ENCODE data around the gene DNAJA4. TPM values are rescaled to one million over a fixed set of nuclear protein-coding genes. Genes with fewer than 3 reads are reported as not detected.

Gene DNAJA4
- total RNA-seq, 1 donor from 2014 or later: 11.6 TPM

DNA sequence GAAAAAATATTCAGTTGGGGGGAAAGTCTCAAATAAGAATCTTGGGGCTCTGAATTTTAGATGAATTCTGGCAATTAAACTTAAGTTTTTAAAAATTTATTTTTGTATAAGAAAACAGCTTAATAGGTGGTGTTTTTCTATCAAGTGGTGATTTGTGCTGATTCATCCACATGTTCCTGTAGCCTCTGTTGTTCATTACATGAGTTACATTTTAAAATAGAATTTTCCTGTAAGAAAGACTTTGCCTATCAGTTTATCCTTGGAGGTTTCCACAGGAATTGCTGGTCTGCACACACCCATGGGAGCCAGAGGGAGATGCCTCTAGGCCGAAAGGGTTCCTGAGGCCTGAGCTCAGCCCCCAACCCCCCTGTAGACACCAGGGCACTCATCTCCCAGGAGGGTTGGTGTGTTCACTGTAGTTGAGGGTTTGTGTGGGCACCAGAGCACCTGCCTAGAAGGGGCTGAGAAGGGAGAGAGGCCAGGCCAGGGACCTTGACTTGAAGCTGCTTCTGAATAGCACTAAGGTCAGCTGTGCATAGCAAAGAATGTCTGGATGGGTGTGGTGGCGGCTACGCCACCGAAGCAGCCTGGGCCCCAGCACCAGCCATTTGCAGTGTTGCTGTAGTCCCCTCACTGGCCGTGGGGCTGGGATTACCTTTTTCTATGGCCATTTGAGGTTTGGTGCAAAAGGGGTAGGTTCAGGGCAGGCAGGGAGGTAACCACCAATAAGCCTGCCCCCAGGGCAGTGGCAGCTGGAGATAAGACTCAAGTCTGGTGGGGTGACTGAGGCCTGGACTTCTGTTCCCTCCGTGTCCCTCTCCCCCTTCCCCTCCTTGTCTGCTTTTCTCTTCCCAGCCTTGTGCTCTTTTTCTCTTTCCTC, 11.9 kb downstream of the DNAJA4 start:
- peak; percentile 95 for DNase-seq (ENCODE audit: low read depth)

DNA sequence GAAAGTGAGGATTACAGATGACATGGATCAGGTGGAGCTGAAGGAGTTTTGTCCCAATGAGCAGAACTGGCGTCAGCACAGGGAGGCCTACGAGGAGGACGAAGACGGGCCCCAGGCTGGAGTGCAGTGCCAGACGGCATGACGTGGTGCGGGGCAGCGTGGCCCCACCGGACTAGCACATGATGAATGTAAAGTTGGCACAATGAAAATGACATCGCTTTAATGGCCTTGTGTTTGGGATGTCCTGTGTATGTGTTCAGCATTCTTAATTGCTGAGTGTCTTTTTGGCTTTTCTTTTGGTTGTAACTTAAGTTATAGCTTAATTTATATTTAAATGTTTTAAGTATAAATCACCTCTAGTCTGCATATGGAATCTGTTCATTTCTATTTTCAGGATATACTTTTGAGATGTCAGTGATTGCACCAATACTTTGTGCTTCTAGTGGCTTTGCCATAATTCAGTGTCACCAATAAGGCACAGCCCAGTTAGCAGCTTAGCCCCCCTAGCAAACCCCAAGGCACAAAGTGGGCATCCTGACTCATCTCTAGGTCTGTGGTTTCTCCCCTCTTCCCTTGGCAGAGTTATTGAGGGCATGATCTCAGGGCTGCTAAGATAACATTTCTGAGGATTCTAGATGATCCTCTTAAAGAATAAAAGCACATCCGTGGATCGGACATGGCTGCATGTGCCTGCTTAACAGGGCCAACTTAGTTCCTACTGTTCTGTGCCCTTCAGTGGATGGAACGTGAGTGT, 16.1 kb downstream of the DNAJA4 start:
- peak; percentile 50 for DNase-seq (ENCODE audit: low read depth)

DNA sequence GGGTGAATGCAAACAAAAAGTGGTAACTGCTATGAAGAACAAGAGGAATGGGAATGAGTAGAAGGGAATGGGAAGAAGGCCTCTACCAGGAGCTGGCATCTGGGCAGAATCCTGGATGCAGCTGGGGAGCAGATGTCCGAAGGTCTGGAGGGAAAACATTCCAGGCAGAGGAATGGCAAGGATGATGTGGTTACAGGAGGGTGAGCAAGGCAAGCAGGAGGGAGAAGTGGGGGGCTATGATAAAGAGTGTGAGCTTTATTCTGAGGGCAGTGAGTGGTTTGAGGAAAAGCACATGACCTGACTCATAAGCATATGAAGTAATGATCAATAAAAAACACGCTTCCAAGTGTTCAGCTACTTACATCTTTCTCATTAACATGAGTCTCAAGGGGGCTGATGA, 18.0 kb downstream of the DNAJA4 start:
- peak; percentile 55 for DNase-seq (ENCODE audit: low read depth)

DNA sequence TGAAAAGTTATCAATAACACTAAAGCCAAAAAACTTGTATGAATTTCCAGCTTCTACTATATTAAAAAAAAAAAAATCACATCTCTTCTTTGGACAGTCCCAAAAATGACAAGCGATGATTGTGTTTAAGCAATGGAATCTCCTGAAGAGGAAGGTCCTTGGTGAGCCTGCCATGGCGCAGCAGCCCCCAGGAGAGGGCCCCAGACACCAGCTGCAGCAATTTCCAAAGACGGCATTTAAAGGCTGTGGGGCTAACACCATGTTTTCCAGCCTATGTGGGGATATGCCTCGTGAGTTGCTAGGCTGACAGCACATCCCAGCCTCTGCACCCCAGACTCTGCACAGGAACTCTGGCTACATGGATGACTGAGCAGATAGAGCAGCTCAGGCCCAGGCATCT, 20.4 kb downstream of the DNAJA4 start:
- DNase-seq (ENCODE audit: low read depth): no peak

DNA sequence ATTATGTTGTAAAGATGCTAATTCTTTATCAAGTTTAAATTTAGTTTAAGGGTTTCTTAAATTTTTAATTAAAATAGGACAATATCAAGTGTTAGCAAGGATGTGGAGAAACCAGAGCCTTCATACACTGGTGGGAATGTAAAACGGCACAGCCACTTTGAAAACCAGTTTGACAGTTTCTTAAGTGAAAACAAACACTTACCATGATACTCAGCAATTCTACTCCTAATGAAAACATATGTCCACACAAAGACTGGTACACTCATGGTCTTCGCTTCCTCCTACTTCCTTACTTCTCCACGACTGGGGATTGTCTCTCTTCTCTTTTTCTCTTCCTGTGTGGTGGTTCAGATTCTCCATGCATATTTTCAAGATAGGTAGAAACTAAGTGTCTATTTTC, 25.9 kb downstream of the DNAJA4 start:
- no peak for DNase-seq (ENCODE audit: low read depth)

DNA sequence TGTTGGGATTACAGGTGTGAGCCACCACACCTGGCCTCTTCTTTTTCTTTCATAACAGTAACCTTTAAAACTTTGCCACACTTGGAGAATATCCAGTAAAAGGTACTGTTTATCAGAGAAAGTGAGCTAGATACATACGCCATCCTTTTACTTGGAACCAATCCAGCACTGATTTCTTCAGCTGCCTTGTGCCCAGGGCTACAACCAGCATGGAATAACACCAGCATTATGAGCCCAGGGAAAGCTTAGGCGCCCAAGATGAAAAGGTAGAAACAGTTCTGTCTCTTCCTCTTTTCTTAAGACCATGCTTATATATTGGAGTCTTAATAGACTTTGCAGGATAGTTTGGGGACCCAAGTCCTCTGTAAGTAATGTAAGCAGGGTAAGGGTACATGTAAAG, 26.7 kb downstream of the DNAJA4 start:
- no peak for DNase-seq (ENCODE audit: low read depth)

DNA sequence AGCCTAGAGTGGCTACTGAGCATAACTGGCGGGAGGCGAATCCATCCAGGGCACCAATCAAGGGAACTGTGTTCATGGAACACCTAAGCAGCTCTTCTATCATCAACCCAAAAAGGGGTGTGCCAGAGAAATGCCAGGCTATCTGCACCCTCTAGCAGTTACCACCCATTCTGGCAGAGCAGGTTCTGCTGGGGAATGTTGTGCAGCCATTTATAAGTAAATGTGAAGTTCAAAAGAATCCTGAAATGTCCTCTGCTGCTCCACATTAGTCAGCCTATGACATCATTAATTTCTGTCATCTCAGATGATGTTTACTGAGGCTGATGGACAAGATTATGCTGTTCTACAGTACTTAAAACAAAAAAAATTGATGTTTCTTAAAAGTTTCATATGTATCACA, 27.3 kb downstream of the DNAJA4 start:
- DNase-seq (ENCODE audit: low read depth): no peak

DNA sequence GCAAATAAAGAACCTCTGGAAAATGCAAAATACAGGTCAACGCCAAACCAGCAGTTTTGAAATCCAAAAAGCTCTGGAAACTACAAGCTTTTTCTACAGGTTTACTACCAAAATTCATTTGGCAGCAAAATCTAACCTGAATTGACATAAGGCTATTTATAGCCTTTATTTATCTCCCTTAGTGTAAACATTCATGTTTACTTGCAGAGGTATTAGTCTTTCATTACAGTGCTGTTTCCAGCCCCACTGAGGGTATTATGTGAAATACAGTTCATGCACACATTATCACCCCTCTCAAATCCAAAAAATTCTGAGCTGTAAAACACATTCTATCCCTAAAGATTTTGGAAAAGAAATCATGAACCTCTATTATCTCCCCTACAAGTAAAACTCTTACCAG, 27.9 kb downstream of the DNAJA4 start:
- DNase-seq (ENCODE audit: low read depth): no peak

DNA sequence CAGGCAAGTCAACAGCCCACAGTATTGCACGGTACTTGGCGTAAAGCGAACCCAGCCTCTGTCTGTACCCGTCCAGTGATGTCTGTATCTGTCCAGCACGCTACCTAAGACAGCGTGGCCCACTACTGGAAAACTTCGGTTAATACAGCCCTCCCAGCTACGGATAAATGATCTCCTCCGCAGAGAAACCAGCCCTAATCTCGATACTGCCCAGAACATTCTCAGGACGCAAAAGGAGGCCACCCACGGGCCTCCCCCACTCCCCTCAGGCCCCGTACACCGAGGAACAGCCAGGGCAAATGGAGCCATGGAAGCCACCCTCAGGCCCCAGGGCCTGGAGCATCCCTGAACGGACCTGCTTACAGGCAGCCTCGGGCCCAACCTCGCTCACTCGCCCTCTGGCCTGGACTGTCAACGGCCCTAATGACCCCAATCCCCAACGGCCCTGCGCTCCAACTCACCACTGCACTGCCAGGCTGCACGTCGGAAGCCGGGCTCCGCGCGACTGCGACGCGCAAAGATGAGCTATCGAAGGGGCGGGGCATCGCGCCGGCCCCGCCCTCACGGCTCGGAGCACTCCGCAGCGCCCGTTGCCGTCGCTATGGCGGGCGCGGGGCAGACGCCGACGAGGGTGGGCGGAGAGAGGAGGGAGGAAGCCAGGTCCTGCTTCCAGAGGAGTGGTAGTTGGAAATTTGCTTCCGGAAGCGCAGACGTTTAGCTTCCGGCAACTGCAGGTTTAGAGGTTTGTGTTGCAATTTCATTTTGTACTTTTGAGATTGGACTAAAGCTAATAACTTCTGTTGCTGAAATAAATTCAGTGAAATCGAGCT, 35.0 kb downstream of the DNAJA4 start, which contains the start of gene SKIC8:
Gene SKIC8 (minus strand): TSS at position 509 of the 830 bp plus-strand sequence. CDS start 3,923 bp downstream, outside the sequence.
- DNase-seq (ENCODE audit: low read depth): peak; percentile 93

DNA sequence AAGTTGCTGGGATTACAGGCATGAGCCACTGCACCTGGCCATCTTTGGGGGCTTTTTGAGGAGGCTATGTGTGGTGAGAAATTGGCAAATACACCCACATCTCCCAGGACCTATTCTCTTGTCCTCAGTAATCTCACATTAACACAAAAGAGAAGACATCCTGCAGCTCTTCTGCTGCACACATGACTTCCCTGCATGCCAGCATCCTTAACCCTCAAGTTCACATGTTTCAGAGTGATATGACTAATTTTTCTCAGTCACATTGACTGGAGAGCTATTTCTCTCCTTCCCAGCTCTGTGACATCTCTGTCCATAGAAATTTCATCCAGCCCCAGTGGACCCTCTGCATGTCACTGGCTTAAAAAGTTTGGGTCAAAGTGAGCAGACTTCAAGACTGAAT, 37.0 kb downstream of the DNAJA4 start:
- DNase-seq (ENCODE audit: low read depth): no peak

DNA sequence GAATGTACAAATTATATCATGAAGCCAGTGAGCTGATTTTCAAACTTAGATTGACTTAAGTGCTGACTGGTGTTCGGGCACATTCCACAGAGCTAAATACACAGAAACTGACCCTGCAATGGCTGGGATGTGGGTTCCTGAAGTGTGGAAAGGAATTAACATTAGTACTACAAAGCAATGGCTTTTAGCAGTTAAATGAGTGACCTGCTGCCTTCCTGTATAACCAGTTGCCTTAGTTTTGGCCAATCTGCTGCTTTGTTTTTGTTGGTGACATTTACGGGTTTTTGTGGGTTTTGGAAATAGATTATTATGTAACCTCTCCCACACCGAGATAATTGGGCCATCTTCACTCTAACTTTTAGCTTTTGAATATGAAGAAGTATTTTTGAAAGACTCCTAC, 37.5 kb downstream of the DNAJA4 start:
- DNase-seq (ENCODE audit: low read depth): no peak

DNA sequence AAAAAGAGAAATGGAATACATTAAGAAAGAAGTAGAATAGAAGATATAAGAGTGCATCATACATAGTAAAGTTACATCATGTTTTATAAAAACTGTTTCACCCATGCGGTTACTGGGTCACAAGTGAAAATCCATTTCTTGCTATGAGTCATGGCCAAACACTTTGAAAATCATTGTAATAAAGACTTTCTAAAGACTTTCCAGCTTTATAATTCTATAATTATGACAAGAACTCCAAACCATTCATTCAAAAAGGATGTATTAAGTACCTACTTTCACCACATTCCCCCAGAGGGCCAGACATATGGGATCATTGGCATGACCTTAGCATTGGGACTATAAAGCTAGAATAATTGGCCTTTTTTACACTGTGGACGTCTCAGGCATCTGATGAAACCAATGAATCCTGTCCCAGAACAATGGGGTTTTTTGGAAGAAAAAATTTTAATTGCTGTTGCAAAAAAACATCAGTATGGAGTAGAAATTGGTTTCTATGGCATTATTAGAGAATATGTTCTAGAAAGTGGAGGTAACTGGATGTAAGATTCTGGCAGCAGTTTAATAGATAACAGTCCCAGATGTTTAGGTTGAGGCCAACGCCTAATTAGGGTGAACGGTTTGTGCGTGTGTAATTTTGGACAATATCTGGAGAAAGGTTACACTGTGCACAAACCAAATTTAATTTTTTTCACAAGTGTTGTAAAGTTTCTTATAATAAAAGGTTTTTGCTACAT, 38.4 kb downstream of the DNAJA4 start:
- DNase-seq (ENCODE audit: low read depth): peak; percentile 60

DNA sequence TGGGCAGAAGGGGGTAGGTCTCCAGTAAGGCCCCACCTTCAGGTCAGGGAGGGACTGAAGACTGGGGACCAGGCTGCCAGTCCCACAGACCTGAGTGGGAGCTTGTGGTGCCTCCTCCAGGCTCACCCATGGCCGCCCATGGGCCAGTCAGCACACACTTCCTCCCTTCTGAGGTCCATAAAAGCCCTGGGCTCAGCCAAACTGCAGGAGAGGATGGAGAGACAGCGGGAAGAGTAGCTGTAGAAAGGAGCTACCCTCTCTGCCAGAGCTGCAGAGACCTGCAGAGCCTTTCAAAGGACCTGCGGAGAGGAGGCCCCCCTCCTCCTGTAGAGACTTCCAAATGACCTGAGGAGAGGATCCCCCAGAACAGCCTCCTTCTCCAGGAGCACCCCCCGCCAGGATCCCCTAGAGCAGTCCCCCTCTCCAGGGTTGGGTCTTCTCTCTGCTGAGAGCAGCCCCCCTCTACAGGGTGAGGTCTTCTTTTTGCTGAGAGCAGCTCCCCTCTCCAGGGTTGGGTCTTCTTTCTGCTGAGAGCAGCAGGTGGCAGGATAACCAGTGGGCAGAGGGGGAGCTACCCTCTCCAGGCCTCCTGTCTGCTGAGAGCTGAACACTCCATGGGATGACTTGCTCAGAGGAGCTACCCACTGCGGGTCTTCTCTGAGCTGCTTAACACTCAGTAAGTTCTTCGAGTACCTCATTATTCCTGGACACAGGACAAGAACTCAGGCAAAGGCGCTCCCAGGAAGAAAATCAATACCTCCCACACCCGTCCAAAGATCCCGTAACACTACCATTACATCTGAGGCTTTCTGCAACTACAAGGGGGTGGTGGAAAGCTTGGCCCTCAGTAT, 40.1 kb downstream of the DNAJA4 start:
- DNase-seq (ENCODE audit: low read depth): no peak

DNA sequence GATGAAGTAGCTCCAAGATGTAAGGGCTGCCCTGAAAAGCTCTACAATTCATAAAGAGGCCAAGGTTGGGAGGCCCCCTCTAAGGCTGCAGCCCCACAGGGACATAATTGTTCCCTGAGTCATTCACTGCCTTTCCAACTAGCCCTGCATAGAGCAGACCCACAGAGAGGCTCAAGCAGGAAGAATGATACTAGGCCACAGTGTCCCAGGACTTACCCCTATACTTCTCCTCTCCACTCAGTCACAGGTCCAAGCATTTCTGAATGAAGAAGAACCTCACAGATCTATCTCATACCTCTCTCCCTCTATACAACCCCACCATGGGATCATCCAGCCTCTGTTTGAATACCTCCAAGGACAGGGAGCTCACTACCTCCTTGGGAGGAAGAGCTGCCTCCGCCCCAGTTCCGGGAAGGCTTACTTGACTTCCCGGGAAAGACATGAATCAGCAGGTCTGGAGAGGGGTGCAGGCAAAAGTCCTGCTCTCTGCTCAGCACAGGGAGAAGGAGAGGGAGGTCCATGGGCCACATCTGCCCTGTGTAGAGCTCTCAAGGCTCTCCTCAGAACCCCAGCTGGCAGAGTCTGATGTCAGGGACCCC, 41.9 kb downstream of the DNAJA4 start:
- DNase-seq (ENCODE audit: low read depth): peak; percentile 43

DNA sequence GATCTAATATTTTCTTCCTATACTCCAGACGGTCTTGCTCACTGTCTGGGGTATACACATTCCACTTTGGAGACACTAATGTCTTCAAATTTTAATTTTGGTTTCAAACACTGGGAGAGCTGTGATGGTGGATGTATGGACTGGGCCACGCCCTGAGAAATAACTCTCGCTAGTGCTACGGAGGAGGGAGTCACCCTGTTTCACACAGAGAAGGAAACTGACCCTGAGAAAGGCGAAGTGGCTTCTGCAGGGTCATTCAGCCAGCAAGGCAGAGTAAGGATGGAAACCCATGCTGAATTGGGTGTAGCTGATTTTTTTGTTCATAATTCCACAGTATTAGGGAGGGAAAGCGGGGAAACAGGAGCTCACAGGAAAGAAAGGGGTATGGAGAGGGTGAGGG, 43.6 kb downstream of the DNAJA4 start:
- no peak for DNase-seq (ENCODE audit: low read depth)

DNA sequence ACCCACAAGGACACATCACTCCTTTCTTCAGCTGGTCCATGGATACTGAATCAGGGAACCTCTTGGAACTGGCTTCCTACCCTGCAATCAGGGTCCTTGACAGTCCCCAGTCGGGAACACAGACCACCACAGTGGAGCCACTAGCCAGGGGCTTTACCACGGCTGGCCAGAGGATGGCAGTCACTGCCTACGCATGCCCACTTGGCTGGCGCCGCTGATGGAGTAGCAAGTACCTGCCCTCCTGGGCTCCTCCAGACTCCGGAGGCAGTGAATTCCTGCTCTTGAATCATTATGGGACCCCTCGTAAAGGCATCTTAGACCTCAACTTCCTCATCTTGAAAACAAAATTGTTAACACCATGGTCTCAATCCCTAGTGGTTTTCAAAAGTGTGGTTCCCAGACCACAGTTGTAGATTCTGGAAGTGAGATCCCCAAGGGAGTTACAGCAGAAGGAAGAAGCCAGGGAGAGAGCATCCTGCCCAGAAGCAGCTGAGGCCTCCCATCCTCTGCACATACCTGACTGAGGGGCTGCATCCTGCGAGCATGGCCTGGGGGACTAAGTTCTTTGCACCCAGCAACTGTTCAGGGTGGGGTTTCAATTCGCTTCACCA, 44.2 kb downstream of the DNAJA4 start:
- DNase-seq (ENCODE audit: low read depth): peak; percentile 39

DNA sequence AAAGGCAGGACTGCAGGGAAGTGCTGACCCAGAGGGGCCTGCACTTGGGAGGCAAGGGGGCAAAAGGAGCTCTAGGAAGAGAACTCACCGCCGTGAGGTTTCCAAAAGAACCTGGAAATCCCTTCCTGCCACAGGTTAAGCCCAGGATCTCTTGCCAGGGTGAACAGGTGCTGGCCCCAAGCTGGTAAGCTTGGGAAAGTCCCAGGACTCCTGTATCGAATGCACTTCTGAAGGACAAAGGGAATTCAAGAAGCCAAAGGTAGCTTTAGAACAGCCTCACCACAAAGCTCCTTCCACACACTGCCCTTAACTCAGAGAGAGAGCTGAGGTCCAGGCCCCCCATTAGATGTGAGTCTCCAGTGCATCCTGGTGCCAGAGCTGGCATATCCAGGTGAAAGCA, 46.9 kb downstream of the DNAJA4 start:
- no peak for DNase-seq (ENCODE audit: low read depth)

DNA sequence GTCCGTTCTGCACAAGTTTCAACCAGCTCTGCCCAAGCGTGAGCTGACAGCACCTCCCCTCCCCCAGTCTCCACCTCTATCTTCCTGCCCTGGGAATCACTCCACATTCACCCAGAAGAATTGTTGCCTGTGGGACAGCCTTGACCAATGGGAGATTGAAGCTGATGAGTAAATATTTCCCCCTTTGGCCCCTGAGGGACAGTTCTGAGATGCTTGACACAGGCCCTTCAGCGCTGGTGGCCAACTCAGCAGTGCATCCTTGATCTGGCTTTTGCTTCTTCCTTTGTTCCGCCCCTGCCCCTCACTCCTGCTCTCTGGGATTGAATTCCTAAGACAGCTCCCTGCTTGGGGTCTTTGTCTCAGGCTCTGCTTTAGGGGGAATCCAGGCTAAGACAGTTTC, 48.2 kb downstream of the DNAJA4 start:
- no peak for DNase-seq (ENCODE audit: low read depth)

DNA sequence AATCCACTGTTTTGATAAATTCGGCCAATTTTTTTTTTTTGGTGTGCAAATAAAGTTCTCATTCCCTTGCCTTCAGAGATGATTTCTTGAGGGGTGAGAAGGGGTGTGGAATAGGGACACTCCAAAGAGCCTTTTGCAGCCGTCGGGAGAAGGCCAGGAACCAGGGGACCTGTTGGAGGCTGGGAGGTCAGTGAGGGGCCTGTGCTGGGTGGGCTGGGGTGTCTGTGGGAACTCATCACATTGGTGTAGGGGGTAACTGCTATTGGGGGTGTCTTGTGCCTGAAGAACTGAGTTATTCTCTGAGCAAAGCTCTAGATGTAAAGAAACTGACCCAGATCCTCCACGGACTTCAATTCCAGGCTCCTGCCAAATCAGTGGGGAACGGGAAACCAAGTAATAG, 48.6 kb downstream of the DNAJA4 start:
- DNase-seq (ENCODE audit: low read depth): no peak

Measured in myocyte (in vitro differentiated cells).